ENCODE data around the gene PDE4D. TPM values are rescaled to one million over a fixed set of nuclear protein-coding genes. Genes with fewer than 3 reads are reported as not detected.

Gene PDE4D
- total RNA-seq, 1 experiment from 2014 or later: 11.6 TPM

GRCh38 chr5:59729820-59730219 is 163.7 kb downstream of the PDE4D start:
- no TSS peak for BruUV-seq (replicated peaks)
- intact Hi-C loops (cut with micrococcal nuclease; ENCODE audit: unreplicated experiment): no loop called here
- Mint-ChIP-seq H3K4me3 (ENCODE audit: low read depth, unreplicated experiment) (no peak overlapping the region), H3K9me3 (ENCODE audit: low read depth, unreplicated experiment) (no peaks in the 10 kb centered on the region), H3K4me1 (ENCODE audit: low read depth, unreplicated experiment) (peaks cover 5% of the 10 kb centered on the region), H3K36me3 (ENCODE audit: insufficient read depth, unreplicated experiment) (peaks cover 4% of the 10 kb centered on the region), H3K27me3 (ENCODE audit: unreplicated experiment) (no peaks in the 10 kb centered on the region), H3K27ac (ENCODE audit: unreplicated experiment) (no peak overlapping the region)
- CTCF ChIA-PET: no interaction called here
- DNase-seq: no peak
- TF ChIP-seq CTCF (IDR thresholded peaks at IDR 0.05; ENCODE audit: unreplicated experiment): no peak

- intact Hi-C loops (cut with micrococcal nuclease; ENCODE audit: unreplicated experiment): no loop called here
- no peak overlapping the region for H3K27ac Mint-ChIP-seq (ENCODE audit: unreplicated experiment)
- peaks cover 4% of the 10 kb centered on the region for H3K36me3 Mint-ChIP-seq (ENCODE audit: insufficient read depth, unreplicated experiment)
- H3K4me3 Mint-ChIP-seq (ENCODE audit: low read depth, unreplicated experiment): no peak overlapping the region
- H3K9me3 Mint-ChIP-seq (ENCODE audit: low read depth, unreplicated experiment): no peaks in the 10 kb centered on the region
- no peak for TF ChIP-seq CTCF (IDR thresholded peaks at IDR 0.05; ENCODE audit: unreplicated experiment)
- CTCF ChIA-PET: no interaction called here
- no peaks in the 10 kb centered on the region for H3K27me3 Mint-ChIP-seq (ENCODE audit: unreplicated experiment)
- H3K4me1 Mint-ChIP-seq (ENCODE audit: low read depth, unreplicated experiment): peaks cover 8% of the 10 kb centered on the region
- DNase-seq: no peak
- BruUV-seq (replicated peaks): no TSS peak
These were observed 164.2 kb downstream of the PDE4D start for GRCh38 chr5:59729357-59729756.

GRCh38 chr5:59728356-59728755 is 165.2 kb downstream of the PDE4D start:
- no peak for TF ChIP-seq CTCF (IDR thresholded peaks at IDR 0.05; ENCODE audit: unreplicated experiment)
- H3K9me3 Mint-ChIP-seq (ENCODE audit: low read depth, unreplicated experiment): no peaks in the 10 kb centered on the region
- no peak for DNase-seq
- BruUV-seq (replicated peaks): no TSS peak
- CTCF ChIA-PET: no interaction called here
- no peak overlapping the region for H3K27ac Mint-ChIP-seq (ENCODE audit: unreplicated experiment)
- H3K4me3 Mint-ChIP-seq (ENCODE audit: low read depth, unreplicated experiment): no peak overlapping the region
- H3K27me3 Mint-ChIP-seq (ENCODE audit: unreplicated experiment): no peaks in the 10 kb centered on the region
- H3K4me1 Mint-ChIP-seq (ENCODE audit: low read depth, unreplicated experiment): peaks cover 8% of the 10 kb centered on the region
- peaks cover 4% of the 10 kb centered on the region for H3K36me3 Mint-ChIP-seq (ENCODE audit: insufficient read depth, unreplicated experiment)
- intact Hi-C loops (cut with micrococcal nuclease; ENCODE audit: unreplicated experiment): no loop called here

GRCh38 chr5:59727186-59727585 is 166.3 kb downstream of the PDE4D start:
- intact Hi-C loops (cut with micrococcal nuclease; ENCODE audit: unreplicated experiment): no loop called here
- peaks cover 4% of the 10 kb centered on the region for H3K36me3 Mint-ChIP-seq (ENCODE audit: insufficient read depth, unreplicated experiment)
- CTCF ChIA-PET: no interaction called here

More at GRCh38 chr5:59727186-59727585, 166.3 kb downstream of the PDE4D start:
- TF ChIP-seq CTCF (IDR thresholded peaks at IDR 0.05; ENCODE audit: unreplicated experiment): no peak
- BruUV-seq (replicated peaks): no TSS peak
- no peaks in the 10 kb centered on the region for H3K9me3 Mint-ChIP-seq (ENCODE audit: low read depth, unreplicated experiment)
- H3K4me3 Mint-ChIP-seq (ENCODE audit: low read depth, unreplicated experiment): no peak overlapping the region
- H3K27ac Mint-ChIP-seq (ENCODE audit: unreplicated experiment): no peak overlapping the region
- no peaks in the 10 kb centered on the region for H3K27me3 Mint-ChIP-seq (ENCODE audit: unreplicated experiment)
- H3K4me1 Mint-ChIP-seq (ENCODE audit: low read depth, unreplicated experiment): peaks cover 8% of the 10 kb centered on the region
- DNase-seq: no peak

All from Calu3 (cell line).